D721Med (cell line): ENCODE results near the gene COX7B2.

Experiments used
- DNase-seq: peaks from one replicate; pipeline ENCODE4 v3.0.0; 2011; ENCODE audit warnings: low spot score; ENCODE audit not compliant: insufficient read length
- FAIRE-seq: peaks from 2 replicates; lab custom pipeline; 2011; peaks lifted over from hg19 to GRCh38; lab: Jason Lieb, UNC
- CTCF ChIP-seq: IDR thresholded peaks from 2 replicates; pipeline ENCODE4 v1.5.1; 2012; ENCODE audit warnings: mild to moderate bottlenecking, control low read depth; ENCODE audit not compliant: insufficient read depth; ENCODE audit errors: missing control alignments

COX7B2 gene

GRCh38 chr4:46909078-46909477 is at the start of gene COX7B2:
Gene COX7B2, minus strand, starts transcription at chr4:46909245. Its CDS starts 174,053 bp downstream, at chr4:46735192.
- no peak for TF ChIP-seq CTCF
- DNase-seq, result no peak
- no peak for FAIRE-seq

- TF ChIP-seq CTCF, result no peak
- FAIRE-seq (no peak), DNase-seq (no peak)
Measured at GRCh38 chr4:46956451-46956850, 47.4 kb upstream of the COX7B2 start.

- DNase-seq, result no peak
- no peak for FAIRE-seq
- no peak for TF ChIP-seq CTCF
Measured at GRCh38 chr4:46955601-46956000, 46.6 kb upstream of the COX7B2 start.

GRCh38 chr4:46954643-46955042 is 45.6 kb upstream of the COX7B2 start:
- FAIRE-seq, result no peak
- DNase-seq, result no peak
- TF ChIP-seq CTCF, result no peak

- DNase-seq (no peak), FAIRE-seq (no peak)
- no peak for TF ChIP-seq CTCF
Measured at GRCh38 chr4:46953564-46953963, 44.5 kb upstream of the COX7B2 start.

- DNase-seq, result no peak
- FAIRE-seq, result no peak
- TF ChIP-seq CTCF, result no peak
Measured at GRCh38 chr4:46952451-46952850, 43.4 kb upstream of the COX7B2 start.

GRCh38 chr4:46950826-46951225 is 41.8 kb upstream of the COX7B2 start:
- TF ChIP-seq CTCF, result no peak
- DNase-seq, result no peak
- FAIRE-seq, result no peak
